ENCODE data around the gene C1orf105. TPM values are rescaled to one million over a fixed set of nuclear protein-coding genes. Genes with fewer than 3 reads are reported as not detected.

The C1orf105 gene
- total RNA-seq, 1 experiment from 2014 or later, result not detected

DNA sequence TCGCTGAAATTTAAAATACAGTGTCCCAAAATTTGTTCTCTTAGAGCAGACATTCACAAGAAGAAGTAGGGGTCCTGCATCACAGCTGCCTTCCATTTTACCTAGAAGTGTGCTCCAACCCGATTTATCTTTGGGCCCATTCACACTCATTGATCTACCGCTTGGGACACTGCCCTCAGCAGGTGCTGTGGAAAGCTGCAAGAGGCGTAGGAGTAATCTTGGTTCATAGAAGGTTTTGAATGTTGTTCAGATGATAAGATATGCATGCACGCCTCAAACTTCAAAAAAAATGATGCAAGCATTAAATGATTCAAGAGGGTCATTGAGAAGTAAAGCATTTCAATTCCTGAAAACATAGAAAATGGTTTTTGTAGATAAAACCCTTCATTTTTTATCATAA, 18.6 kb upstream of the C1orf105 start:
- Histone ChIP-seq H3K36me3 (replicated peaks; ENCODE audit: control insufficient read depth, insufficient read depth, low read length) (no peaks in the 10 kb centered on the region), H3K27me3 (ENCODE audit: control insufficient read depth, insufficient read depth, low read length) (no peaks in the 10 kb centered on the region), H3K4me3 (ENCODE audit: insufficient read depth, low read depth, low read length) (no peak overlapping the region)
- peak; percentile 24 for DNase-seq

DNA sequence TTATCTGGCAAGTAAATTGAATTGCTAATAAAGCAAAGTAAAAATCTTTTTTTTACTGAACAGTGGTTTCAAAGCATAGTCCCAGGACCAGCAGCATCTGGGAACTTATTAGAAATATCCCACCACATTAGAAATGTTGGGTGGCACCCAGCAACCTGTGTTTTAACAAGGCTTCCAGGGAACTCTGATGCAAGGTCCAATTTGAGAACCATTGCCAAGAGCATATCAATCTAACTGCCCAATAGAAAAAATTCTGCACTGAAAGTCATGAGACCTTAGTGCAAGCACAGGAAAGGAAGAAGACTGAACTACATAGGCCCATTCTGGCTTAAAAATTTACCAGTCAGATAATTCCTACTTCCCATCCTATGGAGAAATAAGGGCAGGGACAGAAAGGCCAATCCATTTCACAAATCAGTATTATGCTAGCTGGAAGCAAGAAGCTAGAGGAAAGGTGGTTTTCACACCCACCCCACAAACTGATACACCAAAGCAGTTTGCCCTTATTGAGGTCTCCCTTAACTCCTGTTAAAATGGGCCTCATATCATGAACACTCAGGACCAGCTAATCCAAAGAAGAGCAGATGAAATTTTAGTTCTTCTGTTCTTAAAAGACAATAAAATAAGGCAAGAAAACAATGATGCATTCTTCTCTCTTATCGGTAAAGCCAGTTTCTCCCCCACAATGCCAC, 17.5 kb upstream of the C1orf105 start:
- DNase-seq, result no peak
- no peaks in the 10 kb centered on the region for H3K27me3 ChIP-seq (ENCODE audit: control insufficient read depth, insufficient read depth, low read length)
- no peaks in the 10 kb centered on the region for H3K36me3 ChIP-seq (replicated peaks; ENCODE audit: control insufficient read depth, insufficient read depth, low read length)
- H3K4me3 ChIP-seq (ENCODE audit: insufficient read depth, low read depth, low read length), result no peak overlapping the region

DNA sequence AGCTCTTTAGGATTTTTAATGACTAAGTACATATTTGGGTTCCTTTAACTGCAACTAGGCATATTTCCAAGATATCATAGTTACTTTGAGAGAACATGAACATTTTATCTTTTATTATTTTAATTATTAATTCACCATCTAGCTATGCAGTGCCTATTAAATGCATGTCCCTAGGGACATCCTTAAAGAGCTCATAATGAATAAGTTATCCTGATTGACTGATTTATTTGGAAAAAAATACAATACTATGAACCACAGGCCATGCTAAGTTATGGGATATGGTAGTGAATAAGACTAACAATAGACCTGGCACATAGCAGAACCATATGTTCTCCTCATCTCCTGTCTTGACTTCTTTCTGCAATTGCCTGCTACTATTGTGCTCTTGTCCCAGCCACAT, 16.4 kb upstream of the C1orf105 start:
- DNase-seq, result no peak

DNA sequence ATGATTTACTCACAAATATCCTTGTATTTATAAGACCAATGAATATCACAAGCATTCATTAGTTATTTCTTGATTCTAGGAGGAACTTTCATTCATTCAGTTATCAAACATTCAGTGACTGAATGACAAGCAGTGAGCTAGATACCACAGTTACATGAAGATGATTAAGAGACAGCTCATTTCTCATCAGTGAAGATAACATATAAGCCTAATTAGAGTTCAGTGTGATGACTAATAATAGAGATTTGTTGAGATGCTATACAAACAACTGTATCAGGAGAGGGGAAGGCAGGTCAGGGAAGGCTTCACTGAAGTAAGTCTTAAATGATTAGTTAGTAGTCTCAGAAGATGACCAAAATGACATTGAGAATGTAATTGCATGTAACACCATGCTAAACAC, 14.6 kb upstream of the C1orf105 start:
- H3K36me3 ChIP-seq (replicated peaks; ENCODE audit: control insufficient read depth, insufficient read depth, low read length), result no peaks in the 10 kb centered on the region
- no peak for DNase-seq
- no peaks in the 10 kb centered on the region for H3K27me3 ChIP-seq (ENCODE audit: control insufficient read depth, insufficient read depth, low read length)
- H3K4me3 ChIP-seq (ENCODE audit: insufficient read depth, low read depth, low read length), result no peak overlapping the region

More for the DNA sequence above, 16.4 kb upstream of the C1orf105 start:
- Histone ChIP-seq H3K36me3 (replicated peaks; ENCODE audit: control insufficient read depth, insufficient read depth, low read length) (no peaks in the 10 kb centered on the region), H3K27me3 (ENCODE audit: control insufficient read depth, insufficient read depth, low read length) (no peaks in the 10 kb centered on the region), H3K4me3 (ENCODE audit: insufficient read depth, low read depth, low read length) (no peak overlapping the region)

DNA sequence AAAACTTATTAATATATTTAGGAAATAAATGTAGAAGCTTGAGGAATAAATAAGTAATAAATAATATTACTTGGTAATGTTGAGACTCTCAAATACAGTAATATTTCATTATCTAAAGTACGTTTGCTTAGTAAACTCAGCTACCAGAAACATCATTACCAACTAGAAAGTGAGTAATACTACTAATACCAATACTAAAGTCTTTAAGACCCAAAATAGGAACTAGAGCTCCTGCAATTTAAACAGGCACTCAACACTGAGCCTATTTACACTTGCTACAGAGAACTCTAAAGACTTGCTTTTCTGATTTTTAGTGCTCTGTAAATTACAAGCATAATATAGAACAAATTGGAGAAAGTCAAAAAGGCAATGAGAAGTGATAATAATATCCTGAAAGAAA, 13.5 kb upstream of the C1orf105 start:
- no peaks in the 10 kb centered on the region for H3K36me3 ChIP-seq (replicated peaks; ENCODE audit: control insufficient read depth, insufficient read depth, low read length)
- DNase-seq, result no peak
- H3K4me3 ChIP-seq (ENCODE audit: insufficient read depth, low read depth, low read length), result no peak overlapping the region
- no peaks in the 10 kb centered on the region for H3K27me3 ChIP-seq (ENCODE audit: control insufficient read depth, insufficient read depth, low read length)

DNA sequence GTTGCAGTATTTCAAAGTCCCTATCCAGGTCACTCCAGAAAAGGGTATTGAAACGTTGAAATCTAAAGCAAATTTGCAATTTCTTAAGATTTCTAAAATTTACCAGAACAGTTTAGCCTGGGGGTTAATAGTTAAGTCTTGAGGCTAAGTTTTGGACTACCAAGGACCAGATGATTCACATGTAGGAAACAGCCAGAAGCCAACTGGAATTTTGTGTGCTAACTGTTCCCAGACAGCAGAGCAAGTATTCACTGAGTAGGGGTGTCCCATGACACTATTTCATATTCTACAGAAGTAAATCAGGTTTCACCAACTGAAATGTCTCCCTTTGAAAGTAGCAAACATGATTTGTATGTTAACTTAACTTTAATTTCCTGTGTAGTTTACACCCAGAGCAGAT, 11.5 kb upstream of the C1orf105 start:
- Histone ChIP-seq H3K36me3 (replicated peaks; ENCODE audit: control insufficient read depth, insufficient read depth, low read length) (no peaks in the 10 kb centered on the region), H3K4me3 (ENCODE audit: insufficient read depth, low read depth, low read length) (no peak overlapping the region), H3K27me3 (ENCODE audit: control insufficient read depth, insufficient read depth, low read length) (no peaks in the 10 kb centered on the region)
- DNase-seq, result no peak

DNA sequence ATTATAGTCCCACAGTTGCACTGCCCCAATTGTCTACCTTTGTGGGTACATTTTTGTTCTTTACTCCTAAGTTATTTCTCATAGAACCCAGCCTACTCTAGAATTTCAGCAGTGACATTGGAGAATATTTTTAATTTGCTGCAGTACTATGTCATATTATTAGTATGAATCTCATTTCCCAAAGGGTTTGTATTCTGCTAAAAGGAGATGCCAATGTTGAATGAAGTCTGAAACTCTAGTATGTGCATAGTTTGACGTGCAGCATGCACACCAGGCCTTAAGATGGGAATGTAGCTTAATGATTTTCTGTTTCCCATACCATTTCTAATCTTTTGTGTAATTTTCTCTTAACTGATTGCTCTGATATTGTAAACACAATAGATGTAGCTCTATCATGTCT, 10.5 kb upstream of the C1orf105 start:
- H3K4me3 ChIP-seq (ENCODE audit: insufficient read depth, low read depth, low read length), result no peak overlapping the region
- no peaks in the 10 kb centered on the region for H3K27me3 ChIP-seq (ENCODE audit: control insufficient read depth, insufficient read depth, low read length)
- no peak for DNase-seq
- H3K36me3 ChIP-seq (replicated peaks; ENCODE audit: control insufficient read depth, insufficient read depth, low read length), result no peaks in the 10 kb centered on the region

DNA sequence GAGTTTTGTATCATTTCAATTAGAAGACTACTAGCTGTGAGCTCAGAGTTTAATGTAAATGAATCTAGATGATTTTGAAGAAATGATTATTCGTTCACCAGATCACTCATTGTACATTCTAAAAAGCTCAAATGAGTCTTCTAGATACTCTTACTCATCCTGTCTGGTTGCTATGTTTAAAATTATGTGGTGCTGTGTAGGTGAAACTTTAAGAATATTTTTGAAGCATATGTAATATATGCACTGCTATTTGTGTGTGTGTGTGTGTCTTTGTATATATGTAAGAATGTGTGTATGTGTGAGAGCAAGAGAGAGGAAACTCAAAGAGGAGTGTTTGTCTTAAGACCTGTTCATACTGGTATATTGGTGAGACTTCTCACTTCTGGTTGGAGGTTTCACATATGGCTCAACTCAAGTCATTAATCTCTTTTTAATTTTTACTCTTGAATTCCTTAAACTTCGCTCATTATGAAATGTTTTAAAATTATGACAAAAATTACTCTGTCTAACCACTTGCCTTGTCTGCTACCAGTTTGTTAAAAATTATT, 8.6 kb upstream of the C1orf105 start:
- no peaks in the 10 kb centered on the region for H3K36me3 ChIP-seq (replicated peaks; ENCODE audit: control insufficient read depth, insufficient read depth, low read length)
- DNase-seq, result no peak
- H3K4me3 ChIP-seq (ENCODE audit: insufficient read depth, low read depth, low read length), result no peak overlapping the region
- no peaks in the 10 kb centered on the region for H3K27me3 ChIP-seq (ENCODE audit: control insufficient read depth, insufficient read depth, low read length)

DNA sequence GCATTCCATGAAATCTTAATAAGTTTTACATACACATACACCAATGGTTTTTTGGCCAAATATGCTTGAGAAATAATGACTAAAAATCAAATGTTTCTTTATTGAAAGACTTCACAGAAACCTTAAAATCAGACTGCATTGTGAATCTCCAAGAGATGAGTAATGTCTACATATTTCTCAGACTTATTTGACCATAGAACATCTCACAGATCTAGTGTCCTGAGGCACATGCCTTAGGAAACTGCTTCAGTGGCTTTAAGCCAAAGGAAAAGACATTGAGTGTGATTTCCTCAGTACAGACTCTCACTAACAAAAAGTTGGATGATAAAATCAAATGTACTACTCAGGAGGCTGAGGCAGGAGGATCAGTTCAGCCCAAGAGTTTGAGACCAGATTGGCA, 6.2 kb upstream of the C1orf105 start:
- Histone ChIP-seq H3K4me3 (ENCODE audit: insufficient read depth, low read depth, low read length) (no peak overlapping the region), H3K36me3 (replicated peaks; ENCODE audit: control insufficient read depth, insufficient read depth, low read length) (no peaks in the 10 kb centered on the region), H3K27me3 (ENCODE audit: control insufficient read depth, insufficient read depth, low read length) (no peaks in the 10 kb centered on the region)
- DNase-seq, result no peak

DNA sequence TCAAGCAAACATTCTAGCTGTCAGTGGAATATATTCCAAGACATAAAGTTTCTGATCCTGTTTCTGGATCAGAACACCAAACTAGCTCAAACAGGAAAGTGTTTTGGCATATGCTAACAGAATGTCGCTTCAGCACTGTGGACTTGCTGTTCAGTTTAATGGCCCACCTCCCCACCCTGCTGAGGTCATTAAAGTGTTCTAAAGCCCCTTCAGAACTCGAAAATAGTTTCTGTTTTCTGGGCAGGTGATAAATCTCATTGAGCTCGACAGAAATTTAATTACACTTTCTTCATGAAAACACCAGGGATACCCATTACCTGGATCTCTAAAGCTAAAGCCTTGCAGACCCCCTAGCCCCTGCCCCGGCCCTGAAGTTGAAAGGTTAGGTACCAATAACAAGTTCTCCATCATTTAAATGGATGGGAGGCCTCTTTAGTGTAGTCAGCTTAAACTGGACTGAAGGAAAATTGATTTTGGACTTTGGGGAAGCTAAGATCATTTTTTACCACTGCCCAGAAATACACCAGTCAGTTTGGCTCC, 3.9 kb upstream of the C1orf105 start:
- DNase-seq, result no peak

DNA sequence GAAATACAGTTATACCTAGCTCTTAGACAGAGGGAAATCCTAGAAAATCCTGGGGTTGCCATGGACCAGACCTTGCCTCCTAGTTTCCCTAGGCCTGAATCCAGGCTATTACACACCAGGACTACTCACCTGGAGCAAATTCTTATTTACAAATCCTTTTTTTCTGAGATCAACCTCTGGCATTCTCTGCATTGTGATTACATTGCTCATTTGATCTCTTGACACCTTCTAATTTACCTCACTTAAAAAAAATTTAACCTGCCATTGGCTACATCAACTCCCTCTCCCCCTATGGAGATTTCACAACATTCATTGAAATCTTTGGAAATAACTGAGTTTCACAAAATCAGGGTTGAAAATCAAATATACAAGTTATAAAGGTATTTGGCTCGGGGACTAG, 2.9 kb upstream of the C1orf105 start:
- no peak overlapping the region for H3K4me3 ChIP-seq (ENCODE audit: insufficient read depth, low read depth, low read length)
- H3K27me3 ChIP-seq (ENCODE audit: control insufficient read depth, insufficient read depth, low read length), result no peaks in the 10 kb centered on the region
- H3K36me3 ChIP-seq (replicated peaks; ENCODE audit: control insufficient read depth, insufficient read depth, low read length), result no peaks in the 10 kb centered on the region
- DNase-seq, result no peak

More for the DNA sequence above, 3.9 kb upstream of the C1orf105 start:
- Histone ChIP-seq H3K27me3 (ENCODE audit: control insufficient read depth, insufficient read depth, low read length) (no peaks in the 10 kb centered on the region), H3K36me3 (replicated peaks; ENCODE audit: control insufficient read depth, insufficient read depth, low read length) (no peaks in the 10 kb centered on the region), H3K4me3 (ENCODE audit: insufficient read depth, low read depth, low read length) (no peak overlapping the region)

DNA sequence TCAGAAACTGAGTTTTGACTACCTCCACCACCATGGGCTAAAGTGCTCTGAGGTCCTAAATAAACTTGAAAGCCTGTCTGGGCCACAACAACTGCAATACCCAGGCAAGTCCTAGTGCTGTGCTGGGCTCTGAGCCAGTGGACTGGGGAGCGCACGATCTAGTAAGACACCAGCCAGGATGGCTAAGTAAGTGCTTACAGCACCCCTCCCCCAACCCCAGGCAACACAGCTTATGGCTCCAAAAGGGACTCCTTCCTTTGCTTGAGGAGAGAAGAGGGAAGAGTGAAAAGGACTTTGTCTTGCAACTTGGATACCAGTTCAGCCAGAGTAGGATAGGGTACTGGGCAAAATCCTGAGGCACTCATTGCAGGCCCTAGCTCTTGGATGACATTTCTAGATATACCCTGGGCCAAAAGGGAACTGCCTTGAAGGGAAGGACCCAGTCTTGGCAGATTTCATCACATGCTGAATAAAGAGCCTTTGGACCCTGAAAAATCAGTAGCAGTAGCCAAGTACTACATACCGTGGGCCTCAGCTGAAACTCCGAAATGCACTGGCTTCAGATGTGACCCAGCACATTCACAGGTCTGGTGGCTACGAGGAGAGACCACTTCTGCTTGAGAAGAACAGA, 1.6 kb downstream of the C1orf105 start:
- Histone ChIP-seq H3K27me3 (ENCODE audit: control insufficient read depth, insufficient read depth, low read length) (no peaks in the 10 kb centered on the region), H3K4me3 (ENCODE audit: insufficient read depth, low read depth, low read length) (no peak overlapping the region)
- no peak for DNase-seq

DNA sequence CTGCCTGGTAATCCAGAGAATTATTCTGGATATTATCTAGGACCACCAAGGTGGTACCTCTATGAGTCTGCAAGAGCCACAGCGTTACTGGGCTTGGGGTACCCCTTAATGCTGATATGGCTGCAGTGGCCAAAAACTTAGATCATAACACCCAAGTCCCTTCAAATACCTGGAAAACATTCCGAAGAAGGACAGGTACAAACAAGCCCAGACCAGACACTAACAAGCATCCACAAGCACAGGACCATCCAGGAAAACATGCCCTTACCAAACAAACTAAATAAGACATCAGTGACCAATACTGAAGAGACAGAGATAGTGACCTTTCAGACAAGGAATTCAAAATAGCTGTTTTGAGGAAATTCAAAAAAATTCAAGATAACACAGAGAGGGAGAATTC, 2.9 kb downstream of the C1orf105 start:
- Histone ChIP-seq H3K27me3 (ENCODE audit: control insufficient read depth, insufficient read depth, low read length) (no peaks in the 10 kb centered on the region), H3K4me3 (ENCODE audit: insufficient read depth, low read depth, low read length) (no peak overlapping the region), H3K36me3 (replicated peaks; ENCODE audit: control insufficient read depth, insufficient read depth, low read length) (no peaks in the 10 kb centered on the region)
- DNase-seq, result no peak

More for the DNA sequence above, 1.6 kb downstream of the C1orf105 start:
- H3K36me3 ChIP-seq (replicated peaks; ENCODE audit: control insufficient read depth, insufficient read depth, low read length), result no peaks in the 10 kb centered on the region

DNA sequence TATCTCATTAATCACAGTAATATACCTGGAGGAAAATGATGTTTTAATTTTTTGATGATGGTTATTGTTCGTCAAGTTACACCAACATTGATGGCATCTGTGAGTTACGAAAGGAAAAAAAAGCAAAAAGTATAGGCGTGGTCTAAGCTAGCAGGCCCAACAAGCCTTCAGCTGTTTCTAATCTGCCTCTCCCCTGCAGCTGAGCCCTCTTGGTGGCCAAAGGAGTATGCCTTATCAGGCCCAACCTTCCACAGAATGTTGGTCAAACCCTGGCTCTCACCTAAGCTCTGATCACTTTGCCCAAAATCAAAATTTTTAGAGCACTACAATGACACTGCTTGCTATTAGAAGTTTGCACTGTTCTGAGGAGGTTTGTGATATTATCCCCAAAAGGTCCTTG, 4.9 kb downstream of the C1orf105 start:
- Histone ChIP-seq H3K36me3 (replicated peaks; ENCODE audit: control insufficient read depth, insufficient read depth, low read length) (no peaks in the 10 kb centered on the region), H3K4me3 (ENCODE audit: insufficient read depth, low read depth, low read length) (no peak overlapping the region), H3K27me3 (ENCODE audit: control insufficient read depth, insufficient read depth, low read length) (no peaks in the 10 kb centered on the region)
- DNase-seq, result no peak

DNA sequence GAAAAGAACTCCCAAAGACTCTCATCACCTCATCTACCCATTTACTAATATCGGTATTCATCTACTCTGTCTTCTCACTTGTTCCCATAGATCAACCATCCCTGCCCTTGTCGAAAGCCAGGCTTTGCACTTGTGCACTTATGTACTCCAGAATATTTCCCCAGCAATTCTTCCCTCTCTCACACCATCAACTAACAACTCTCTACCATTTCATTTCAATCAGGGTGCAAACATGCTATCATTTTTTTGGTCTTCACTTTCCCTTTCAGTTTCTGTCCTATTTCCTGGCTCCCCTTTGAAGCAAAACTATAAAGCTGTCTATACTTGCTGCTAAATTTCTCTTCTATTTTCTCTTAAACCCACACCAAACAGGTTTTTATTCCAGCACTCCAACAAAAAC, 6.7 kb downstream of the C1orf105 start:
- no peaks in the 10 kb centered on the region for H3K36me3 ChIP-seq (replicated peaks; ENCODE audit: control insufficient read depth, insufficient read depth, low read length)
- H3K4me3 ChIP-seq (ENCODE audit: insufficient read depth, low read depth, low read length), result no peak overlapping the region
- no peak for DNase-seq
- H3K27me3 ChIP-seq (ENCODE audit: control insufficient read depth, insufficient read depth, low read length), result no peaks in the 10 kb centered on the region
